Activated T-helper 17 cell treated with anti-CD3 and anti-CD28 coated beads, Interleukin-2, amount 50 U/mL, for 72 hours (primary cell): ENCODE results near the gene ABCA4. TPM values are rescaled to one million over a fixed set of nuclear protein-coding genes. Genes with fewer than 3 reads are reported as not detected.

Source experiments
- ATAC-seq: fragments of 150-1000 bp; cut with Tn5 transposase; replicated peaks from 2 replicates; pipeline ENCODE4 v1.10.0; 2021; ENCODE audit warnings: mild to moderate bottlenecking, moderate library complexity
- H3K27ac Mint-ChIP-seq: one replicate; pipeline ENCODE4 v1.8.0; 2022; ENCODE audit warnings: mixed read lengths
- H3K27me3 Mint-ChIP-seq: one replicate; pipeline ENCODE4 v1.8.0; 2022; ENCODE audit warnings: mixed read lengths
- H3K36me3 Mint-ChIP-seq: one replicate; pipeline ENCODE4 v1.8.0; 2022; ENCODE audit warnings: low read depth, mild to moderate bottlenecking, mixed read lengths
- H3K4me1 Mint-ChIP-seq: one replicate; pipeline ENCODE4 v1.8.0; 2022; ENCODE audit warnings: mixed read lengths
- H3K4me3 Mint-ChIP-seq: one replicate; pipeline ENCODE4 v1.8.0; 2022; ENCODE audit warnings: mild to moderate bottlenecking, mixed read lengths
- H3K9me3 Mint-ChIP-seq: one replicate; pipeline ENCODE4 v1.8.0; 2022; ENCODE audit warnings: mixed read lengths
- total RNA-seq, 2 donors: library from RNA; stranded (reverse); gene quantifications; one replicate each; pipeline ENCODE4 v1.2.3, GENCODE V29; 2022

ABCA4 gene
- total RNA-seq, 2 donors from 2014 or later = not detected

DNA sequence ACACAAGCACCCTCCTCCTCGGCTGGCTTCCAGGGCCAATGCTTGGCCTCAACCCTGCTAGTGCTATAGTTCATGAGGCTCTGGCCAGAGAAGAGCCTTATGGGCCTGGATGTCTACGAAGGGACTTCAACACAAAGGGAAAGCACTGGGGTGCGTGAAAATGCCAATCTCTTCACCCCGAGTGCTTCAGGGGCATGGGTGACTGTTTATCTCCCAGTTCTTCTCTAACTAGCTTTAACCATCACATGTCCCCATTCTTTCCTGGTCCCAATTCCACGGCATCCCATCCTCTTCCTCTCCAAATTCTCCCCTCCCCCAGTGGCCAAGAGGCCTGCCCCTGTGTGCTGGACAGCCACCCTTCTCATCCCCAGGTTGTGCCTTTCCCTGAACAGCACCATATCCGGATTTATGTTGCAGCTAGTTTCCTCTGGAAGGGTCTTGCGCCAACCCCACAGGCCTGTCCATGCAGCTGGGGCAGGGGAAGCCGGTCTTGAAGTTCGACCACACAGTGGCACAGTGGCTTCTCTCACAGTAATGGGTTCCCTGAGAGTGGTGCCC, 16.7 kb downstream of the ABCA4 start:
- no peak for ATAC-seq
- peaks cover 10% of the 10 kb centered on the region for H3K4me1 Mint-ChIP-seq
- H3K27ac Mint-ChIP-seq = no peak overlapping the region
- H3K4me3 Mint-ChIP-seq = no peak overlapping the region
- no peaks in the 10 kb centered on the region for H3K36me3 Mint-ChIP-seq
- H3K27me3 Mint-ChIP-seq = peaks cover 36% of the 10 kb centered on the region
- H3K9me3 Mint-ChIP-seq = no peaks in the 10 kb centered on the region

DNA sequence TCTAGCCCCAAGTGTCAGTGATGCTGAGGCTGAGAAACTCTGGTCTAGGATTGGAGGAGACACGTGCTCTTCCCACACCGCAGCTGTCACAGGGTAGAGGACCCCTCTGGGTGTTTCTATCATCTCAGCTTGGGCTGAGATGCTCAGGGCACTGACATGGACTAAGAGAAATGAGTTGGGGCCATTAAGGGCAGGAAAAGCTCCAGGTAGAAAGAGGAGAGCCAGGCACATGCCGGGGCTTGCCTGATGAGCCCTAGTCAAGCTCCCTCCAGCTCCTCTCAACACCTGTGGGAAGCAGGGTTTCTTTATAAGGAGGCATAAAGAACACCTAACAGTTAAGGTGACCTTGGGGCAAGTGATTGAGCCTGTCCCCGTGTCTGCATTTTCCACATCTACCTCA, 17.3 kb downstream of the ABCA4 start:
- Mint-ChIP-seq H3K27me3 (peaks cover 36% of the 10 kb centered on the region), H3K9me3 (no peaks in the 10 kb centered on the region), H3K4me1 (peaks cover 10% of the 10 kb centered on the region), H3K36me3 (no peaks in the 10 kb centered on the region), H3K27ac (no peak overlapping the region), H3K4me3 (no peak overlapping the region)
- ATAC-seq = no peak

DNA sequence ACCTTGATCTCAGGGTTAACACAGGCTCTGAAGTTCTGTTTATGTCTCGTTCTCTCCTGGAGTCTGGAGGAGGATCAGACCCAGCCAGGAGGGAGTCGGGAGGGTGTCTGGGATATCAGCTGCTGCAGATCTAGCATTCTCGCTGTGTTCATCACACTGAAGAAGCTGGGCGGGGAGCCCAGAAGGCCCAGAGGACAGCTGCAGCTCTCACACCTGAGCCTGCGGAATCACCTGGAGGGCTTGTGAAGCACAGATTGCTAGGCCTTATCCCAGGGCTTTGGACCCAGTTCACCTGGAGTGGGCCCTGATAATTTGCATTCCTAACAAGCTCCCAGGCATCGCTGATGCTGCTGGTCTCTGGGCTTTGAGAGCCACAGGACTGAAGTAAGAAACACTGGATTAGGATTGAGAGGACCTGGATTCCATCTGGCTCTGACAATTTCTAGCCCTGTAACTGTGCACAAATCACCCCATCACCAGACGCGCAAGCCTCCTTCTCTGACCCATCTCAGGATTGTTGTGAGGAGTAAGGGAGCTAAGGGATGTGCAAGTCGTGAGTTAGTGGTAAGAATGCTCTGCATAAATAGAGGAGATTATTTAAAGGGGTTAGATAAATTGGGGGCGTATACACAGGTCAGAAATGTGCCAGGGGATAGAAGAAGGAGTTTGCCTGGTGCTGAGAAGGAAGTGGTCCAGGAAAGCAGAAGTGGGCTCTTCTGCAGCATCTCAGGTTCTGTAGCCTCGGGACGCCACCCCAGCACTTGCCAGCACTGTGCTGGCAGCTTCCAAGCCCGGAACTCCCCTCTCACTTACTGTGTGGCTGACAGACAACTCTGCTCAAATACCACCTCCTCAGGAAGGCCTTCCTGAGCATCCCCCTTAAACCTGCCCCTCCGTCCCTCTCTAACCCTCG, 19.1 kb downstream of the ABCA4 start:
- peaks cover 4% of the 10 kb centered on the region for H3K4me1 Mint-ChIP-seq
- ATAC-seq = no peak
- H3K36me3 Mint-ChIP-seq = no peaks in the 10 kb centered on the region
- no peak overlapping the region for H3K27ac Mint-ChIP-seq
- no peaks in the 10 kb centered on the region for H3K9me3 Mint-ChIP-seq
- H3K4me3 Mint-ChIP-seq = no peak overlapping the region
- peaks cover 19% of the 10 kb centered on the region for H3K27me3 Mint-ChIP-seq

DNA sequence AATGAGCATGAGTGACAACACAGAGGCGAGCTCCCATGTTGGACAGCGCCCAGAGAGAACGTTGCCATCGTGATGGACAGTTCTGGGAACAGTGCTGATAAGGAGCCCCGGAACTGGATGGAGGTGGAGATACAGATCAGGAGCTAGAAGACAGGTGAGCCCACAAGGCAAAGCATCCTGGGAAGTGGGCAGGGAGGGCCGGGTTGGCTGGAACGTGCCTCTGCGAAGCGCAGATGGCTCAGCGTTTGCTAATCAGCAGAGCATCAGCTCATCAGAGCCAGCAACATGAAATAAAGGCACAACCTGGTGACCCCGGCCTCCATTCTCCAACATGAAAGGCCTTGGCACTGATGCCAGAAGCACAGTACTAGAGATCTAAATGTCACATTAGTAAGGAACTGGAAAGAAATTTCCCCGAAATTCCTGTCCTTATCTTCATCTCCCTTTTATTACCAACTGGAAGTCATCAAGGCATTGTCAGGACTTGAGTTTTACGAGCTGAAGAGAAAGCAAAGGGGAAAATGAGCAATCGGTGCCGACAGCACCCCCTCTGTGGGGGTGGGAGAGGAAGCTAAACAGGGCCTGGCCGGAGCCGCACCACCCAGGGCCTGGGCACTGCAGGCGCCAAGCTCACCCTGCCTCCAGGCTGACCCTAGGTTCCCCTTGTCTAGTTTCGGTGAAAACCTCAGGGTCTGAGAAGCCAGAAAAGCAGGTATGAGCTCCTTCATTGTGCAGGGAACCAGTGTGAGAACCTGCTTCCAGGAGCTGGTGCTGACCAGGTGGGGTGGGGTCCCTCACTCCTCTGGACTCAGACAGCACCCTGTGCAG, 19.9 kb downstream of the ABCA4 start:
- ATAC-seq = no peak
- no peaks in the 10 kb centered on the region for H3K9me3 Mint-ChIP-seq

DNA sequence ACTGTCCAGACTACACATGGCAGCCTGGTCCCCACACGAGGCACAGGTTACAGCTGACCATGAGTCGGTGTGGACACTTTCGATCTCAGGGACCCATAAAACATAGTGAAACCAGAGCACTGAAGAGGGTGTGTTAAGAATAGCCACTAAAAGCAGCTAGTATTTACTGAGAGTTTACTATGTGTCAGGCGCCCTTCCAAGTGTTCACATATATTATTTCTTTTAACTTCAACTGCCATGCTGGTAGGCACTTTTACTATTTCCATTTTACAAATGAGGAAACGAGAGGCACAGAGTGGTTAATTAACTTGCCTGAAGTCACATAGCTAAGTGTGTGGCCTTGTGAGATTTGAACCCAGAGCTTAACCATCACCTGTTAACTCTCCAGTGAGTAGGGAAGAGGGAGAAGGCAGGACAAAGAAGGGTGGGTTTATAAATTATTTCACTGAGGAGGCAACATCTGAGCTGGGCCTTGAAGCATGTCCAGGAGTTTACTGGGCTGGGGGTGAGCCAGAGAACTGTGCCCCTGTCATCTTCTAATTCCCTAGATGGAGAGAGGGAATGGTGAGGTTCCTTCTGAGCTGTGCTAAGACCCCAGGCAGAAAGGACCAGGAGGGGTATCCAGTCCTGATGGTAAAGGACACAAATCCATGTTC, 20.7 kb downstream of the ABCA4 start:
- H3K27me3 Mint-ChIP-seq = peaks cover 17% of the 10 kb centered on the region
- H3K9me3 Mint-ChIP-seq = no peaks in the 10 kb centered on the region
- ATAC-seq = no peak
- no peak overlapping the region for H3K27ac Mint-ChIP-seq
- H3K4me3 Mint-ChIP-seq = no peak overlapping the region
- H3K36me3 Mint-ChIP-seq = no peaks in the 10 kb centered on the region
- peaks cover 4% of the 10 kb centered on the region for H3K4me1 Mint-ChIP-seq

More for the DNA sequence above, 19.9 kb downstream of the ABCA4 start:
- Mint-ChIP-seq H3K27me3 (peaks cover 17% of the 10 kb centered on the region), H3K27ac (no peak overlapping the region), H3K4me1 (peaks cover 4% of the 10 kb centered on the region), H3K4me3 (no peak overlapping the region), H3K36me3 (no peaks in the 10 kb centered on the region)

DNA sequence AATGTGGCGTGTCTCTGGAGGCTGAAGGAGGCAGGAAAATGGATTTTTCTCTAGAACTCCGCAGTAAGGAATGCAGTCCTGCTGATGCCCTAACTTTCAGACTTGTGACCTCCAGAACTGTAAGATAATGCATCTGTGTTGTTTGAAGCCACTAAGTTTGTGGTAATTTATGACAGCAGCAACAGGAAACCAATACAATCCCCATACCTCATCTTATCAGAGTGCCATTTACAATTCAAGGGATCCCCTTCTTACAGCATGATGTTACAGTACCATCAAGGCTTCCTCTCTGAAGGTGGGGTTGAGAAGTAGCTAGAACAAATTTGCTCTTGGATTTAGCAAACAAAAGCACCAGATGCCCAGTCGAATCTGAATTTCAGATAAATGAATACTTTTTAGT, 21.6 kb downstream of the ABCA4 start:
- no peak overlapping the region for H3K27ac Mint-ChIP-seq
- no peaks in the 10 kb centered on the region for H3K9me3 Mint-ChIP-seq
- H3K27me3 Mint-ChIP-seq = peaks cover 10% of the 10 kb centered on the region
- H3K4me1 Mint-ChIP-seq = no peaks in the 10 kb centered on the region
- ATAC-seq = no peak
- no peaks in the 10 kb centered on the region for H3K36me3 Mint-ChIP-seq
- no peak overlapping the region for H3K4me3 Mint-ChIP-seq

DNA sequence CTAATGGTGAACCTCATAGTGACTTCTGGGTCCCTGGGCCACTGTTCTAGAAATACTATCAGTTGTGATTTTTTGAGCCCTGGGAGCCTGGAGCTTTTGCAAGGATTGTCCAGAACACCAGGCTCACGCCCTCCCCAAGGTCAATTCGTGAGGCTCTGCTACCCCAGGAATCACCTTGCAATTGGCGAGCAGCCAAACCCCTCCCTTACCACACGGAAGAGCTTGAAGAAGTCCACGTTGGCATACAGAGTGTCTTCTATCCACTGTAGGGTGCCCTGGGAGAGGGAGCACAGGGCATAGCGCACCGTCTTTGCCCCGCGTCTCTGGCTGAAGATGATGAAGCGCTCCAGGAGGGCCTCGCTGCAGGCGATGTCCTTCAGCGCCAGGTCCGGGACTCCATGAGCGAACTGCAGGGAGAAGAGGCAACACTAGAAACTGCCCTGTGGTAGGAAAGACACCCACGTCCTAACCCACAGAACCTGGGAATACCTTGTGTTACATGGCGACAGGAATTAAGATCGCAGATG, 22.3 kb downstream of the ABCA4 start:
- Mint-ChIP-seq H3K4me1 (no peaks in the 10 kb centered on the region), H3K27me3 (peaks cover 10% of the 10 kb centered on the region), H3K27ac (no peak overlapping the region), H3K4me3 (no peak overlapping the region), H3K36me3 (no peaks in the 10 kb centered on the region), H3K9me3 (no peaks in the 10 kb centered on the region)
- ATAC-seq = no peak

DNA sequence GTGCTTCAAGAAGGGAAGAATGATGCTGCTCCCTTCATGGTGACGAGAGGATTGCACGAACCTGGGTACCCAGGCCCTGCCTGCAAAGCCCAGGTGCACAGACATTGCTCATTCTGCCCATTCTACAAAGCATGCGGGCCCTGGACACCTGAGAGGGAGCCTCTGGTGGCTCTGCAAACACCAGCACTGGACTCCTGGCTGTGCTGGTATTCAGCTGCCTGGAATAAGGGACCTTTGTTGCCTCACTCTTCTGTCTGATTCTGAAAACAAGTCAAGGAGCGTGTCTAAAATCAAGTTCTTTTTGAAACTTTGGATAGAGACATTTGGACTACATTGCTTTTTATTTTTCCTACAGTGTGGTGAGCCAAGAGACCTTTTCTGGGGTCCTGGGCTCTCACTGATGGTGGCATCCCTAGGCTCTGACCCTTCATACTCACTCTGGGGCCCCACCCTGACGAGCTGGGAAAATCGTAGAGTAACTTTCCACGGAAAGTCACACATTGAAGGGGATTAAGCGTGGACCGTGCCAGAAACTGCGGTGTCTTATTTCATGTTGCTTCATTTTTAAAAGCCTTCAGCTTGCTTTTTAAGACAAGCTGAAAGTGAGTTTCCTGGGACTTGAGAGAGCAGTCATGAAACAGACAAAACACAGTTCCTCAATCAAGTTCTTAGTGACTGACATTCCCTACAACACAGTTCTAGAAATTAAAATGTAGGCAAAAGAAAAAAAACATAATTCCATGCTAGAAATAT, 24.0 kb downstream of the ABCA4 start:
- no peaks in the 10 kb centered on the region for H3K9me3 Mint-ChIP-seq
- ATAC-seq = no peak
- no peak overlapping the region for H3K27ac Mint-ChIP-seq
- H3K4me3 Mint-ChIP-seq = no peak overlapping the region
- H3K4me1 Mint-ChIP-seq = peaks cover 4% of the 10 kb centered on the region
- no peaks in the 10 kb centered on the region for H3K36me3 Mint-ChIP-seq
- peaks cover 5% of the 10 kb centered on the region for H3K27me3 Mint-ChIP-seq

DNA sequence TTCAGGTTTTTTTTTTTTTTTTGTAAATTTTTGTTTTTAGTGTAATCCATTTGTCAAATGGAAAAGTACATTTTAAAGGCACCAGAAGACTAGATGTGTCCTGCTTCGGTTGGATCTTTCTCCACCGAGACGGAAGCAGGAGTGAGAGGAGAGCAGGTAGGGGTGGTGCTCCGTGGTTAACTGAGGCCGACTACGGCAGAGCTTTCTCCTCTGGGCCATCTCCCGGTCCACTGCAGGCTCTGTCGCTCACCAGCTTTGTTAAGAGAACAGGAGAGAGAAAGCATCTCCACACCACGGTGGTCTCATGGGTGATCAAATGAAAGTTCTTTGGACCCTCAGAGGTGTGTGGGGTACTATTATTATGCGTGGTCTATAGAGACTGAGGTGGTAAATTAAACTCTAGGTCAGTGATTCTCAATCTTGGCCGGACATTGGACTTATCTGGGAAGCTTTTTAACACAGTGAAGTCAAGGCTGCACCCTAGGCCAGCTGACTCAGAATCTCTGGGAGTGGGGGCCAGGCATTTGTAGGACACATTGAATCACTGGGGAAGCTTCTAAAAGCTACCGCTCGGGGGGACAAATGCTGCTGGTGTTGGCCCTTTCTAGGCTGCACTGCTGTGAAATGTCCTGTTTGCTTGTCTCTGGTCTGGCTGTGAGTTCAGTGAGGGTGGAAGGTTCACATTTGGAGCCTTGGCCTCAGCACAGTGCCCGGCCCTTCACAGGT, 25.0 kb downstream of the ABCA4 start:
- ATAC-seq = no peak
- Mint-ChIP-seq H3K4me1 (peaks cover 5% of the 10 kb centered on the region), H3K27me3 (peaks cover 9% of the 10 kb centered on the region), H3K36me3 (no peaks in the 10 kb centered on the region), H3K9me3 (no peaks in the 10 kb centered on the region), H3K27ac (no peak overlapping the region), H3K4me3 (no peak overlapping the region)

DNA sequence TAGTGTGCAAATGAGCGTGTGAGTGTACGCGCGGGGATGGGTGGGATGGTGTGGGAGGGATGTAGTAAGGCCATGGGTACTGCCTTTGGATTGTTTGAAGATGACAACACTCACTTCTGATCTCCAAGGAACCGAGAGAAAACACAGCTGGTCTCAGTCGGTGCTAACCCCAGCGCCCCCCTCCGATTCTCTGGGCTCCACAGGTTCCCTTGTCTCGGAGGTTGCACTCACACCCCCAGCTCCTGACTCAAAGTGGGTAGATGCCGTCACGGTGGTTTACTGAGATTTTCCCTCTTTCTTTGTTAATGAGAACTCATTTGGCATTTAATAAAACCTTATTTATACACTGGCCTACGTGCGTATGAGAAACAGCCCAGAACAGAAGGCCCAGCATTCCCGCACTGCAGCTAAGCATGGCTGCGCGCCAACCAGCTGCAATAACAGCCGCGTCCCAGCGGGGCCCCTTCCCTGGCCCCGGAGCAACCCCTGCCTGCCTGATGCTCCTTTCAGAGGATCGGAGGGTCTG, 25.8 kb downstream of the ABCA4 start:
- no peak overlapping the region for H3K27ac Mint-ChIP-seq
- ATAC-seq = no peak
- peaks cover 10% of the 10 kb centered on the region for H3K27me3 Mint-ChIP-seq
- no peak overlapping the region for H3K4me3 Mint-ChIP-seq
- no peaks in the 10 kb centered on the region for H3K9me3 Mint-ChIP-seq
- peaks cover 5% of the 10 kb centered on the region for H3K4me1 Mint-ChIP-seq
- H3K36me3 Mint-ChIP-seq = no peaks in the 10 kb centered on the region

DNA sequence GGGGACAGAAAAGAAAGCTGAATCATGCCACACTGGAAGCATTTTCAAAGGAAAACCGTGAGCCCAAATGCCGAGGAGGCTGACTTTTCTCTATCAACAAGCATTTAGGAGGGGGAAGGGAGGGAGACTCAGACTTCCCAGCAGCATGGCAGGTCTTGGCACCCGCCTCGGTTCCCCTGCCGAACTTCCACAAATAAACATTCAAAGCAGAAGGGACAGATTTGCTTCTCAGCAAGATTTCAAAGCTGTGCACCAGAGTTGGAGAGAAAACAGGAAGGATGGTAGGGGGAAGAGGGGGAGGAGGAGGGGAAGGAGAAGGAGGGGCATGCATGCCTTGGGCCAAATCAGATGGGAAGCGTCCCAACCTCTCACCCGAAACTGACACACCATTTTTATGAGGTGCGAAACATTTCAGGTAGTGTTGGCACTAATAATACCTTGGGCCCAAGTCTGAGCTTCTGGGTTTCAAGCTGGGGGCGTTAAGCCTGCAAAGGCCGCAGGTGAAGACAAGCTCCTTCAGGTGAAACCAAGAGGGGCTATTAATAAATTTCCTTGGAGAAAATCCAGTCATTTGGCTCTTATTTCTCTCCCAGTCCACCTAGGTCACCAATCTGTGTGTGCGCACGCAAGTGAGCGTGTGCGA, 26.4 kb downstream of the ABCA4 start:
- Mint-ChIP-seq H3K4me1 (peaks cover 5% of the 10 kb centered on the region), H3K4me3 (no peak overlapping the region), H3K36me3 (no peaks in the 10 kb centered on the region), H3K27ac (no peak overlapping the region), H3K9me3 (no peaks in the 10 kb centered on the region), H3K27me3 (peaks cover 10% of the 10 kb centered on the region)
- no peak for ATAC-seq

DNA sequence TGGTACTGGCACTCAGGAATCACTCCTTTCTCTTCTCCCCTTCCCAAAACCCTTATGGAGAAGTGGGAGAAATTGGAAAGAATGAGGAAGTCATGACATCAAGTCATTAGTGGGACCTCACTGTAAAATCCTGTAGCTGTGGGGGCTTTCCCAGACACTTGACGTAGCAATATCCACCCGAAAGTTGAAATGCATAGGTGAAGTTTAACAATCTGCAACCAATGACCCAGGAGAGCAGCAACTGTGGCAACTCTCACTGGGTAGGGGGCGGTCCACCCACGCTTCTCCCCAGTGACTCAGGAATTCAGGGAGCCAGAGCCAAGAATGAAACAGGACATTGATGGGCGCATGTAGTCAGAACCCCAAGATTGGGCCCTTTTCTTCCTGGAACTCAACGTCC, 27.0 kb downstream of the ABCA4 start:
- H3K27ac Mint-ChIP-seq = no peak overlapping the region
- H3K27me3 Mint-ChIP-seq = peaks cover 11% of the 10 kb centered on the region
- no peak for ATAC-seq
- no peak overlapping the region for H3K4me3 Mint-ChIP-seq
- no peaks in the 10 kb centered on the region for H3K9me3 Mint-ChIP-seq
- H3K4me1 Mint-ChIP-seq = peaks cover 5% of the 10 kb centered on the region
- H3K36me3 Mint-ChIP-seq = no peaks in the 10 kb centered on the region
